GM21515 (cell line): ENCODE measurements around the gene ZNF724.
"Not testable (repeated sequence)": the region's sequence is repeated elsewhere in the genome, so short reads cannot be mapped to it uniquely, and the experiment has no call there.

Experiments used
- ATAC-seq: cut with Tn5 transposase; IDR thresholded peaks from one replicate; pipeline ENCODE4 v1.9.1; 2021; ENCODE audit not compliant: unreplicated experiment

Gene ZNF724

DNA sequence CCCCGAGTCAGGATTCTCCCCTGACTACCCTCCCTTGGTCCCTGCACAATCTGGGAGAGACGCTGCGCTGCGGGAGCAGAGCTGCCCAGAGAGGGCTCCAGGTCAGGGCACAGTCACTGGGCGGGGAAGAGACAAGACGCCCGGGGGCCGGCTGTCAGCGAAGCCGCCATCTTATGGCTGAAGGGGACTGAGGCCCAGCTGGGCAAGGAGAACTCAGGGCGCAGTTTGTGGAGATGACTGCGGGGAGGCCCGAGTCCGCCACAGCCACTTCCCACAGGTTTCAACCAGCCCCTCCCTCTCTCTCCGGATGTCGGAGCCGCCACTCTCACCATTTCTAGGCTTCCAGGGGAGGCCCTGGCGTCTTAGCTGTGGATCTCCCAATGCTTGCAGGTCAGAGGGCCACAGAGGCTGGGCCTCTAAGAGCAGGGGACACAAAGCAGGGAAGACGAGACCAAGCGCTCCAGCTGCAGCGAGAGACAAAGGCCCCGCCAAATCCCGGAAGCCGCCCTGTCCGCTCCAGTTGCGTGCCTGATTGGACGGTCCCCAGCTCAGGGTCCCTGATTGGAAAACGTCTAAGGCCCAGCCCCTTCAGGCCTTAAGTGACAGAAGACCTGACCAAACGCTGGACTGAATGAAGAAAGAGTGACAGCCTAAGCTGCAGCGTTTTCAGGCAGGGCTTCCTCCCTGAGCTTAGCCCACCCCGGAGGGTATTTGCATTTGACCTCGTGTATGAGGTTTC, at the start of gene ZNF724:
TSS of gene ZNF724 (minus strand) at position 484 of the 739 bp plus-strand sequence. CDS start at position 332, 152 bp downstream.
- peak; percentile 99 for ATAC-seq

- ATAC-seq = no peak
Measured at GRCh38 chr19:23294141-23294540, 43.9 kb upstream of the ZNF724 start.

DNA sequence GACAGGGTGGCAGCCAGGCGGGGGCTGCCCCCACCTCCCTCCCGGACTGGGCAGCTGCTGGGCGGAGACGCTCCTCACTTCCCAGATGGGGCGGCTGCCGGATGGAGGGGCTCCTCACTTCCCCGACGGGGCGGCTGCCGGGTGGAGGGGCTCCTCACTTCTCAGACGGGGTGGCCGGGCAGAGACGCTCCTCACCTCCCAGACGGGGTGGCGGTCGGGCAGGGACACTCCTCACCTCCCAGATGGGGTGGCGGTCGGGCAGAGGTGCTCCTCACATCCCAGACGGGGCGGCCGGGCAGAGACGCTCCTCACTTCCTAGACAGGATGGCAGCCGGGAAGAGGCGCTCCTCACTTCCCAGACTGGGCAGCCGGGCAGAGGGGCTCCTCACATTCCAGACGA, 39.8 kb upstream of the ZNF724 start:
- ATAC-seq = not testable (repeated sequence)

DNA sequence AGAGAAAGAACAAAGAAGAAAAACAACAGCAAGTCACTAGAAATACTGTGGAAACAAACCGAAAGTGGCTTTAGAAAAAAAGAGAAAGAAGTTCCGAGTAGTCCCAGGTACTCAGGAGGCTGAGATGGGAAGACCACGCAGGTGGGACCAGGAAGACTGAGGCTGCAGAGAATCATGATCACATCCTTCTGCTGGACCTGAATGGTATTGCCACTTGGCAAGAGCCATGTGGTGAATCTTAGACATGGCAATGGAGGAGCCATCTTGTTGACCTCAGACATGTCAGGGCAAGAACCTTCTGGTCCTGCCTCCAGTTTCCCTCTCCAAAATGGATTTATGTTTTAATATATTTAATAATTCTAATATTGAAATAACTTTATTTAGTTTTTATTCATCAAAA, 37.4 kb upstream of the ZNF724 start:
- ATAC-seq = no peak

DNA sequence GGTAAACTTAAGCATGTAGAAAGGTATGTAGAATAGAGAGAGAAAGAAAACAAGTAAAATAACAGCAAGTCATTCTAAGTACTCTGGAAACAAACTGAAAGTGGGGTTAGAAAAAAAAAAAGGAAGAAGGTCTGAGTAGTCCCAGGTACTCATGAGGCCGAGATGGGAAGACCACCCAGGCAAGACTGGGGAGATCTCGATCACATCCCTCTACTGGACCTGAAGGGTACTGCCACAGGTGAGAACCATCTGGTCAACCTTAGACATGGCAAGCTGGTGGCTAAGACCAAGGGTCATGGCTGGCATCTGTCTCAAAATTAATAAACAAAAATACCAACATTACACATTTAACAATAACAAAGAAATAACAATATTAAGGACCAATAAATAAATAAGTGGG, 36.3 kb upstream of the ZNF724 start:
- no peak for ATAC-seq

GRCh38 chr19:23285948-23286347, 35.8 kb upstream of the ZNF724 start:
- ATAC-seq = no peak

DNA sequence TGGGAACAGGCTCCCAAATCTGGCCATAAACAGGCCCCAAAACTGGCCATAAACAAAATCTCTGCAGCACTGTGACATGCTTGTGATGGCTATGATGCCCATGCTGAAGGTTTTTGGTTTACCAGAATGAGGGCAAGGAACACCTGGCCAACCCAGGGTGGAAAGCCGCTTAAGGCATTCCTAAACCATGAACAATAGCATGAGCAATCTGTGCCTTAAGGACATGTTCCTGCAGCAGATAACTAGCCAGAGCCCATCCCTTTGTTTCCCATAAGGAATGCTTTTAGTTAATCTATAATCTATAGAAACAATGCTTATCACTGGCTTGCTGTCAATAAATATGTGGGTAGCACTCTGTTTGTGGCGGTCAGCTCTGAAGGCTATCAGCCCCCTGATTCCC, 35.1 kb upstream of the ZNF724 start:
- not testable (repeated sequence) for ATAC-seq

DNA sequence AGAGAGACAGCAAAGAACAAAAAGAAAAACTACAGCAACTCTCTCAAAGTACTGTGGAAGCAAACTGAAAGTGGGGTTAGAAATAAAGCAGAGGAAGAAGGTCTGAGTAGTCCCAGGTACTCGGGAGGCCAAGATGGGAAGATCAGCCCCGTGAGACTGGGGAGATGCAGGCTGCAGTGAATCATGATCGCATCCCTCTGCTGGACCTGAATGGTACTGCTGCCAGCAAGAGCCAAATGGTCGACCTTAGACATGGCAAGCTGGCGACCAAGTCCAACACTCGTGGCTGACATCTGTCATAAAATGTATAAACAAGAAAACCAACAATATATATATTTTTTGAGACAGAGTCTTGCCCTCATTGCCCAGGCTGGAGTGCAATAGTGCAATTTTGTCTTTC, 33.7 kb upstream of the ZNF724 start:
- no peak for ATAC-seq

DNA sequence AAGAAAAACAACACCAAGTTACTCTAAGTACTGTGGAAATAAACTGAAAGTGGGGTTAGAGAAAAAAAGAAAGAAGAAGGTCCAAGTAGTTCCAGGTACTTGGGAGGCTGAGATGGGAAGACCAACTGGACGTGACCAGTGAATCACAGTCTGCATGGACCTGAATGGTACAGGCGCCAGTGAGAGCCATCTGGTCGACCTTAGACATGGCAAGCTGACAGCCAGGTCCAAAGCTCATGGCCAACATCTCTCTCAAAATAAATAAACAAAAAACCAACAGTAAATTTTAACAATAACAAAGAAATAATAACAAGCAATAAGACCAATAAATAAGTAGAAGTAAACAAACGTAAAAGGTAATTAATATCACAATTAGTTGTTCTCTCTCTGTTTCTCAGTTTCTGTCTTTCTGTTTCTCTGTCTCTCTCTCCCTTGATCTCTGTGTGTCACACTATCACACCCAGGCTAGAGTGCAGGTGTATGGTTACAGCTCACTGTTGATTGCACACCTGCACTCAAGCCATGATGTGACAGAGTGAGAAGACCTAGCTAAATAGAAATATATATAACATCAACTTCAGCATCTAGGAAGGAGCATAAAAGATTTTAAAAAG, 31.6 kb upstream of the ZNF724 start:
- no peak for ATAC-seq

GRCh38 chr19:23278118-23278517, 27.9 kb upstream of the ZNF724 start:
- not testable (repeated sequence) for ATAC-seq

- peak; percentile 99 for ATAC-seq
Measured at GRCh38 chr19:23273590-23274412, 23.6 kb upstream of the ZNF724 start.

DNA sequence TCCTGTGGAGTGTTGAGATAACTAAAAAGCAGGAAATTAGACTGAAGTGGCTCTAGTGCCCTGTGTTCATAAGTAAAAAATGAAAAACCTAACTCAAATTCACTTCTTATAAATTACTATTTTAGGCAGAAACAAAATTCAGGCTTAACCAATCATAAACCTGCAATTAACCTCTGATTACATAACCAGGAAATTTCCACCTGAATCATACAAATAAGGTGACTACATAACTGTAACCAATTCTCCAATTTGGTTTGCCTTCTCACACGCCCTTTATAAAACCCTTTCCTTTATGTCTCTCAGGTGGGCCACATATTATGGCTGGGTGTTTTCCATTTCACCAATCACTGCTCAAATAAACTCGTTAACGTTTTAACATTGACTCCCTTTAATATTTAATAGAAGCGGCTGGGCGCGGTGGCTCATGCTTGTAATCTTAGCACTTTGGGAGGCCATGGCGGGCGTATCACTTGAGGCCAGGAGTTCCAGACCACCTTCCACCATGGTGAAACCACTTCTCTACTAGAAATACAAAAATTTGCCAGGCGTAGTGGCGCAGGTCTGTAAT, 22.9 kb upstream of the ZNF724 start:
- ATAC-seq = no peak

DNA sequence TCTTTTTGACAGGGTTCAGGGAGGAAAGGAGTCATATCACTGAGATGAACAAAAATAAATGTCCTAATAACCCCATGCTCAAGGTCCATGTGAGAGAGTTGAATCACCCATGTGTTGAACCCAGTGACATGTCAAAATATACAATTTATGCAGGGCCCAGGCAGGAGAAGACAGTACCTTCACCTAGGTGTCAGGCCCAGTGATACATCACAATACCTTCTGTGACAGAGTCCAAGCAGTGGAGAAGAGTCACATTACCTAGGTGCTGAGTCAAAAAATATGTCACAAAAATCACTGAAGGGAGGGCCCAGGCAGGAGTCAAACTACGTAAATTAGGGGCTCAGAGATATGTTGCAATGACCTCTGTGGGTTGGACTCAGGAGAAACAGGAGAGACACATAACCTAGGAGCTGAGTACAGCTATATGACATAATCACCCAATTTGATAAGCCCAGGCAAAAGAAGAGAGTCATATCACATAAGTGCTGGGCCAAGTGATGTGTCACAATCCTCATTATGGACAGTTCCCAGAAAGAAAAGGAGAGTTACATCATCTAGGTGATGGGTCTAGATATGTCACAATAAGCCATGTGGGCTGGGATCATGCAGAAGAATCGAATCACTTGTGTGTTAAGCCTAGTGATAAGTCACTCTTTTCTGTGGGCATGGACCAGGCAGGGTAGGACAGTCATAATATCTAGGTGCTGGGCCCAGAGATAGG, 13.8 kb upstream of the ZNF724 start:
- ATAC-seq = no peak

DNA sequence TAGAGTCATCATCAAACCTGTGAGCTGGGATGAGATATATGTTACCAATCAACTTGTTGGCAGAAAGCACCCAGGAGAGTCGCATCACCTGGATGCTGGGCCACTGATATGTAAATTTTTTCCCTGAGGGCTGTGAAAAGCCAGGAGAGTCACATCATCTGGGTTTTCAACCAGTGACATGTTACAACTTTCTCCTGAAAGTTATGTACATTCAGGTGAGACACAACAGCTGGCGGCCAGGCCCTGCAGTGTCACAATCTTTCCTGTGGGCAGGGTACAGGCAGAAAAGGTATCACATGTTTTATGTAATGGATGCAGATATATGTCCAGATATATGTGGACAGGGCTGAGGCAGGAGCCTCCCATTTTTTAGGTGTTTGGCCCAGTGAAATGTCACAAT, 13.2 kb upstream of the ZNF724 start:
- no peak for ATAC-seq

GRCh38 chr19:23262920-23263319, 12.7 kb upstream of the ZNF724 start:
- ATAC-seq = no peak

DNA sequence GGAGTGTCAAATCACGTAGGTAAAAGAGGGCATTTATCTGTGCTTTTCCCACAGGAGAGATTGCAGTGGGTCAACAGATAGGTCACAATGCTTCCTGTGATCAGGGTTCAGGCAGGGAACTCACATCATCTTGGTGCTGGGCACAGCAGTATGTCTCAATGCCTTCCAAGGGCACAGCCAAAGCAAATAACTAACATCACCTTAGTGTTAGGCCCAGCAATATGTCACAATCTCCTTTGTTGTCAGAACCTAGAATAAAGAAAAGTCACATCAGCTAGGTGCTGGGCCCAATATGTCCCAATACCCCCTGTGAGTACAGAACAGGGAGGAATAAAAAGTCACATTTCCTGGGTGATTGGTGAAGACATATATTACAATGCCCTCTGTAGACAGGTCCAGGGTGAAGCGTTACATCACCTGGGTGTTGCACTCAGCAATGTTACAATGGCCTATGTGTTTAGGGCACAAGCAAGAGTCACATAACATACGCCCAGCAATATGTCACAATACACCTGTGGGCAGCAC, 11.4 kb upstream of the ZNF724 start:
- no peak for ATAC-seq

DNA sequence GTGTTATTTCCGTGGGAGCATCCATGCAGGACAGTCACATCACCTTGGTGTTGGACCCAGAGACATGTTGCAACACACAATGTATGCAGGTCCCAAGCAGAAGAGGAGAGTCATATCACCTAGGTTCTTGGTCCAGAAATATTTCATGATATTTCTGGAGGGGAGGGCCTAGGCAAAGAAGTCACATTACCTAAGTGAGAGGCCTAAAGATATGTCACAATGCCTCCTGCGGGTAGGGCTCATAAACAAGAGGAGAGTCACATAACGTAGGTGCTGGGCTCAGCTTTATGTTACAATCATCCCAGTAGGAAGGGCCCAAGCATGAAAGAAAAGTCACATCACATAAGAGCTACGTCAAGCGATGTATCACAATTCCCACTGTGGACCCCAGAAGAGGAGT, 10.8 kb upstream of the ZNF724 start:
- no peak for ATAC-seq

- no peak for ATAC-seq
Measured at GRCh38 chr19:23259961-23260360, 9.8 kb upstream of the ZNF724 start.

DNA sequence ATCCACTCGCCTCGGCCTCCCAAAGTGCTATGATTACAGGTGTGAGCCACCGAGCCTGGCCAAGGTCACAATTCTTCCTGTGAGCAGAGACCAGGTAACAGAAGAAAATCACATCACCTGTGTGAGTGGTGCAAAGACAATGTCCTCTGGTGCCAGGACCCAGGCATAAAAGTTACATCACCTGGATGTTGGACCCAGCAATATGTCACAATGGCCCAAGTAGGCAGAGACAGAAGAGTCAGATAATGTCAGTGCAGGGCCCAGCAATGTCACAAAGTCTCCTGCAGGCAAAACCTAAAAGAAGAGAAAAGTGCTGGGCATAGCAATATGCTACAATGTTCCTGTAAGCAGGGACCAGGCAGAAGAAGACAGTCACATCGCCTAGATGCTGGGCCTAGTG, 5.5 kb upstream of the ZNF724 start:
- no peak for ATAC-seq

DNA sequence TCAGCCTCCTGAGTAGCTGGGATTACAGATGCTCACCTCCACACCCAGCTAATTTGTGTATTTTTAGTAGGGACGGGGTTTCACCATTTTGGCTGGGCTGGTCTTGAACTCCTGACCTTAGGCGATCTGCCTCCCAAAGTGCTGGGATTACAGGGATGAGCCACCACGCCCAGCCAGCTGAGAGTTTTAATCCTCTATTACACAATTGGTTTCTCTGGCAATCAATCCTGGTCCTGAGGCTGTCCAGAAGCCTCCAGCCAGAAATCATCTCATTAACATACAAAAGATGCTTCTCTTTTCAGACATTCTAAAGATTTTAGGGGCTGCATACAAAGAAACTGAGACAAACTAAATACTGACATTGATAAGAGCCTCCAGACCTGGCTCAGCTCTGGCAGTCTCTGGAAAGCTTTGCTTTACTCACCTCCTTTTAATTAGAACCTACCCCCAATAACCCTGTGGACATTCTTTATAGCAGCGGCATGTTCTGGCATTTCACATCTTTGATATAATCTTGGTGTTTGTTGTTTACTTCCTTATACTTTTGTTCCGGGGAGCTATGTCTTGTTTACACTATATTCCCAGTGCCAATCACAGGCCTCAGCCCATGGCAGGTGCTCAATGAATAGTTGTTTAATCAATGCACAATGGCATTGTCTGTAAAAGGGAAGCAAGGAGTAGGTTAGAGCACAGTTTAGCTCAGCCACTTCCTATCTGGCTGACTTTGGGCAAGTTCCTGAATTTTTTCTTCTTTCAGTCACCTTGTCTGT, 4.1 kb upstream of the ZNF724 start:
- no peak for ATAC-seq
